Measurements from ENCODE around the gene HMGCS1. TPM values are rescaled to one million over a fixed set of nuclear protein-coding genes. Genes with fewer than 3 reads are reported as not detected.

The HMGCS1 gene
- polyA plus RNA-seq, 1 donor from 2014 or later = 498 TPM

DNA sequence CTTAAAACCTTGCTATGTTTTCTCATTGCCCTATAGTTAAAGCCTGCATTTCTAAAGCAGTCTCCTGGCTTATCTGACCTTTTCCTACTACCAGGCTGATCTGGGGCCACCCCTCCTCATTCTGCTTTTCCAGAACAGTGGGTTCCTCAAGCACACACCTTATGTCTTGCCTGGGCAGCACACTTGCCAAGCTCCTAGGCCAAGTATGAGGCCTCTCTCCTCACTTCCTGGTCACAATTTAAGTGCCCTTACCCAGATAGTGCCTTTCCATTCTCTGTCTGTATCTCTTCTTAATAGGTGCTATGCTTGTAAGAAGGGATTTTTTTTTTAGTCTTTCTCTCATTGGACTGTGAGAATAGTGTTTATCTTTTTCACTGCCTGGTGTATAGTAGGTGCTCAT lies 39.7 kb downstream of the HMGCS1 start:
- H3K9me3 ChIP-seq (ENCODE audit: low read length) = no peaks in the 10 kb centered on the region
- no peak overlapping the region for H3K4me2 ChIP-seq (ENCODE audit: low read length)
- no peaks in the 10 kb centered on the region for H3K36me3 ChIP-seq (ENCODE audit: insufficient read depth, low read length)
- no peak overlapping the region for H2AFZ ChIP-seq (ENCODE audit: low read depth, low read length)
- TF ChIP-seq POLR2AphosphoS5 (IDR thresholded peaks at IDR 0.05) = no peak
- TF ChIP-seq, protein P1, sequence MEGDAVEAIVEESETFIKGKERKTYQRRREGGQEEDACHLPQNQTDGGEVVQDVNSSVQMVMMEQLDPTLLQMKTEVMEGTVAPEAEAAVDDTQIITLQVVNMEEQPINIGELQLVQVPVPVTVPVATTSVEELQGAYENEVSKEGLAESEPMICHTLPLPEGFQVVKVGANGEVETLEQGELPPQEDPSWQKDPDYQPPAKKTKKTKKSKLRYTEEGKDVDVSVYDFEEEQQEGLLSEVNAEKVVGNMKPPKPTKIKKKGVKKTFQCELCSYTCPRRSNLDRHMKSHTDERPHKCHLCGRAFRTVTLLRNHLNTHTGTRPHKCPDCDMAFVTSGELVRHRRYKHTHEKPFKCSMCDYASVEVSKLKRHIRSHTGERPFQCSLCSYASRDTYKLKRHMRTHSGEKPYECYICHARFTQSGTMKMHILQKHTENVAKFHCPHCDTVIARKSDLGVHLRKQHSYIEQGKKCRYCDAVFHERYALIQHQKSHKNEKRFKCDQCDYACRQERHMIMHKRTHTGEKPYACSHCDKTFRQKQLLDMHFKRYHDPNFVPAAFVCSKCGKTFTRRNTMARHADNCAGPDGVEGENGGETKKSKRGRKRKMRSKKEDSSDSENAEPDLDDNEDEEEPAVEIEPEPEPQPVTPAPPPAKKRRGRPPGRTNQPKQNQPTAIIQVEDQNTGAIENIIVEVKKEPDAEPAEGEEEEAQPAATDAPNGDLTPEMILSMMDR (IDR thresholded peaks at IDR 0.05; ENCODE audit: poor library complexity, severe bottlenecking) = no peak
- no peak overlapping the region for H3K4me3 ChIP-seq (ENCODE audit: low read length)
- H3K9ac ChIP-seq (ENCODE audit: low read length) = no peak overlapping the region
- H3K27me3 ChIP-seq (ENCODE audit: insufficient read depth, low read depth, low read length) = no peaks in the 10 kb centered on the region
- no peaks in the 10 kb centered on the region for H4K20me1 ChIP-seq (ENCODE audit: insufficient read depth)
- no peaks in the 10 kb centered on the region for H3K79me2 ChIP-seq (replicated peaks; ENCODE audit: insufficient read depth, low read length)
- no peak overlapping the region for H3K27ac ChIP-seq (ENCODE audit: low read length)
- no peaks in the 10 kb centered on the region for H3F3A ChIP-seq (ENCODE audit: insufficient read depth, low read length, poor library complexity, severe bottlenecking)
- H3K9me2 ChIP-seq (ENCODE audit: insufficient read depth, low read length) = no peaks in the 10 kb centered on the region

DNA sequence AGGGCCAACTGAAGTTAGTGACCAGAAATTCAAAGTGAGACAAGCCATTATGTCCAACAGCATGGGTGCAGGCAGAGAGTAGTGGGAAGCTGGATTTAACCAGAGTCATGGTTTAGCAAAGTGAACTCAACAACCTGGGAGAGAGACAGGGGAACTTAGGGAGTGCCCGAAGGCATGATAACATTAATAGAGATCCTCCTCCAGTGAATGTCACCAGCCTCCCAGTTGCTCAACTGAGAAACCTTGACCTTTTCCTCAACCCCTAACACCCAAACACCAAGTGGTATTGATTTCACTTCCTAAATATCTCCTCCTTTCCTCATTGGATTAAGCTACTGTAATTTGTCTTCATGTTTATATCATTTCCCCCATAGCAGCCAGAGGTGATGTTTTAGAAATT lies 42.6 kb downstream of the HMGCS1 start:
- no peaks in the 10 kb centered on the region for H3K9me3 ChIP-seq (ENCODE audit: low read length)
- no peak overlapping the region for H3K9ac ChIP-seq (ENCODE audit: low read length)
- TF ChIP-seq, protein P2, sequence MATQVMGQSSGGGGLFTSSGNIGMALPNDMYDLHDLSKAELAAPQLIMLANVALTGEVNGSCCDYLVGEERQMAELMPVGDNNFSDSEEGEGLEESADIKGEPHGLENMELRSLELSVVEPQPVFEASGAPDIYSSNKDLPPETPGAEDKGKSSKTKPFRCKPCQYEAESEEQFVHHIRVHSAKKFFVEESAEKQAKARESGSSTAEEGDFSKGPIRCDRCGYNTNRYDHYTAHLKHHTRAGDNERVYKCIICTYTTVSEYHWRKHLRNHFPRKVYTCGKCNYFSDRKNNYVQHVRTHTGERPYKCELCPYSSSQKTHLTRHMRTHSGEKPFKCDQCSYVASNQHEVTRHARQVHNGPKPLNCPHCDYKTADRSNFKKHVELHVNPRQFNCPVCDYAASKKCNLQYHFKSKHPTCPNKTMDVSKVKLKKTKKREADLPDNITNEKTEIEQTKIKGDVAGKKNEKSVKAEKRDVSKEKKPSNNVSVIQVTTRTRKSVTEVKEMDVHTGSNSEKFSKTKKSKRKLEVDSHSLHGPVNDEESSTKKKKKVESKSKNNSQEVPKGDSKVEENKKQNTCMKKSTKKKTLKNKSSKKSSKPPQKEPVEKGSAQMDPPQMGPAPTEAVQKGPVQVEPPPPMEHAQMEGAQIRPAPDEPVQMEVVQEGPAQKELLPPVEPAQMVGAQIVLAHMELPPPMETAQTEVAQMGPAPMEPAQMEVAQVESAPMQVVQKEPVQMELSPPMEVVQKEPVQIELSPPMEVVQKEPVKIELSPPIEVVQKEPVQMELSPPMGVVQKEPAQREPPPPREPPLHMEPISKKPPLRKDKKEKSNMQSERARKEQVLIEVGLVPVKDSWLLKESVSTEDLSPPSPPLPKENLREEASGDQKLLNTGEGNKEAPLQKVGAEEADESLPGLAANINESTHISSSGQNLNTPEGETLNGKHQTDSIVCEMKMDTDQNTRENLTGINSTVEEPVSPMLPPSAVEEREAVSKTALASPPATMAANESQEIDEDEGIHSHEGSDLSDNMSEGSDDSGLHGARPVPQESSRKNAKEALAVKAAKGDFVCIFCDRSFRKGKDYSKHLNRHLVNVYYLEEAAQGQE (IDR thresholded peaks at IDR 0.05; ENCODE audit: borderline replicate concordance) = no peak
- TF ChIP-seq POLR2AphosphoS5 (IDR thresholded peaks at IDR 0.05) (no peak), MXI1 (conservative IDR thresholded peaks at IDR 0.05; ENCODE audit: poor library complexity, severe bottlenecking) (no peak), TAF1 (IDR thresholded peaks at IDR 0.05; ENCODE audit: low read depth) (no peak), RAD21 (conservative IDR thresholded peaks at IDR 0.05) (no peak), EP300 (conservative IDR thresholded peaks at IDR 0.05; ENCODE audit: poor library complexity, severe bottlenecking) (no peak), EZH2 (IDR thresholded peaks at IDR 0.05; ENCODE audit: borderline replicate concordance, insufficient read depth, low read length, poor library complexity, severe bottlenecking) (no peak), SMC3 (conservative IDR thresholded peaks at IDR 0.05; ENCODE audit: poor library complexity) (no peak)
- TF ChIP-seq, protein P1 (IDR thresholded peaks at IDR 0.05; ENCODE audit: poor library complexity, severe bottlenecking) = no peak
- H3K36me3 ChIP-seq (ENCODE audit: insufficient read depth, low read length) = no peaks in the 10 kb centered on the region
- no peaks in the 10 kb centered on the region for H3K79me2 ChIP-seq (replicated peaks; ENCODE audit: insufficient read depth, low read length)
- no peaks in the 10 kb centered on the region for H4K20me1 ChIP-seq (ENCODE audit: insufficient read depth)
- H2AFZ ChIP-seq (ENCODE audit: low read depth, low read length) = no peak overlapping the region
- H3K9me2 ChIP-seq (ENCODE audit: insufficient read depth, low read length) = no peaks in the 10 kb centered on the region
- no peaks in the 10 kb centered on the region for H3K27me3 ChIP-seq (ENCODE audit: insufficient read depth, low read depth, low read length)
- H3K4me2 ChIP-seq (ENCODE audit: low read length) = no peak overlapping the region
- H3F3A ChIP-seq (ENCODE audit: insufficient read depth, low read length, poor library complexity, severe bottlenecking) = no peaks in the 10 kb centered on the region
- H3K4me3 ChIP-seq (ENCODE audit: low read length) = no peak overlapping the region
- no peak overlapping the region for H3K27ac ChIP-seq (ENCODE audit: low read length)

Data from neural cell (in vitro differentiated cells).